NCI-H345 treated with DMSO at 0.1 percent for 48 hours (cell line): ENCODE results near the gene NOTUM.
A peak's percentile ranks its signal among the peaks of the same experiment; 100 is the strongest.

Experiments used
- DNase-seq: peaks from one replicate; lab custom pipeline; 2025; ENCODE audit not compliant: unreplicated experiment; lab: John Stamatoyannopoulos, UW

The NOTUM gene

GRCh38 chr17:81978524-81979298, 17.7 kb upstream of the NOTUM start:
- no peak for DNase-seq

GRCh38 chr17:81977211-81977808, 16.3 kb upstream of the NOTUM start, which contains the start of gene ASPSCR1:
TSS of gene ASPSCR1 (plus strand) at chr17:81977629. CDS start at chr17:81977647, 18 bp downstream.
- DNase-seq: peak; percentile 87

GRCh38 chr17:81976332-81977210, 15.6 kb upstream of the NOTUM start:
- peak; percentile 73 for DNase-seq

GRCh38 chr17:81973432-81973831, 12.4 kb upstream of the NOTUM start:
- DNase-seq: no peak

GRCh38 chr17:81968850-81969812, 8.1 kb upstream of the NOTUM start:
- DNase-seq: no peak

GRCh38 chr17:81968396-81968745, 7.4 kb upstream of the NOTUM start:
- DNase-seq: no peak

GRCh38 chr17:81967533-81968395, 6.8 kb upstream of the NOTUM start:
- DNase-seq: peak; percentile 47

GRCh38 chr17:81967244-81967532, 6.2 kb upstream of the NOTUM start:
- no peak for DNase-seq

- no peak for DNase-seq
These were observed 5.6 kb upstream of the NOTUM start for GRCh38 chr17:81966343-81967243.

GRCh38 chr17:81964081-81964849, 3.3 kb upstream of the NOTUM start:
- no peak for DNase-seq

GRCh38 chr17:81962499-81963441, 1.8 kb upstream of the NOTUM start:
- no peak for DNase-seq

GRCh38 chr17:81961521-81962498, 823 bp upstream of the NOTUM start:
- no peak for DNase-seq

- no peak for DNase-seq
These were observed 643 bp downstream of the NOTUM start for GRCh38 chr17:81960130-81960958.

- peak; percentile 37 for DNase-seq
These were observed 1.4 kb downstream of the NOTUM start for GRCh38 chr17:81959362-81960129.
